ENCODE data around the gene SHROOM3.

Gene SHROOM3

GRCh38 chr4:76545226-76545884 is 110.3 kb downstream of the SHROOM3 start:
- DNase-seq = peak in 1 of 5 experiments; percentile 36

GRCh38 chr4:76546327-76546726 is 111.3 kb downstream of the SHROOM3 start:
- DNase-seq = no peak

GRCh38 chr4:76546759-76547742 is 112.0 kb downstream of the SHROOM3 start:
- no peak for DNase-seq

GRCh38 chr4:76548704-76549103 is 113.7 kb downstream of the SHROOM3 start:
- DNase-seq = no peak

GRCh38 chr4:76549765-76550164 is 114.7 kb downstream of the SHROOM3 start:
- no peak for DNase-seq

GRCh38 chr4:76550966-76551780 is 116.1 kb downstream of the SHROOM3 start:
- DNase-seq = no peak

- DNase-seq = no peak
Measured at GRCh38 chr4:76554630-76555029, 119.6 kb downstream of the SHROOM3 start.

- no peak for DNase-seq
Measured at GRCh38 chr4:76556452-76556851, 121.4 kb downstream of the SHROOM3 start.

- DNase-seq = no peak
Measured at GRCh38 chr4:76558396-76559235, 123.6 kb downstream of the SHROOM3 start.

GRCh38 chr4:76559236-76560071 is 124.4 kb downstream of the SHROOM3 start:
- DNase-seq = no peak

GRCh38 chr4:76562161-76562560 is 127.1 kb downstream of the SHROOM3 start:
- no peak for DNase-seq

GRCh38 chr4:76562836-76563453 is 127.9 kb downstream of the SHROOM3 start:
- no peak for DNase-seq

- DNase-seq = no peak
Measured at GRCh38 chr4:76563454-76564122, 128.6 kb downstream of the SHROOM3 start.

GRCh38 chr4:76564123-76564915 is 129.3 kb downstream of the SHROOM3 start:
- no peak for DNase-seq

GRCh38 chr4:76568262-76568661 is 133.2 kb downstream of the SHROOM3 start:
- no peak for DNase-seq

GRCh38 chr4:76569225-76569624 is 134.2 kb downstream of the SHROOM3 start:
- DNase-seq = no peak

GRCh38 chr4:76569706-76570105 is 134.7 kb downstream of the SHROOM3 start:
- no peak for DNase-seq

- DNase-seq = no peak
Measured at GRCh38 chr4:76570141-76570973, 135.3 kb downstream of the SHROOM3 start.

Measured in T-helper 2 cell (primary cell).